SK-N-SH (cell line): ENCODE data around the gene MVB12B. TPM values are rescaled to one million over a fixed set of nuclear protein-coding genes. Genes with fewer than 3 reads are reported as not detected.

Experiments used
- CTCF ChIA-PET: fragments of 300-600, 350-600 bp; formaldehyde crosslinking; extraction: SDS; loops from one replicate; lab custom pipeline; 2021; lab: Yijun Ruan, JAX
- POLR2A ChIA-PET: fragments of 350-600 bp; sonication (Branson Sonifier 250); formaldehyde crosslinking; extraction: SDS; loops from one replicate; lab custom pipeline; 2020; ENCODE audit warnings: antibody characterized with exemption, inconsistent platforms; lab: Yijun Ruan, JAX
- DNase-seq: peaks from one replicate; pipeline ENCODE4 v3.0.0; 2012
- H2AFZ ChIP-seq: fragments of 200-600 bp; sonication (generic); 2 replicates; pipeline ENCODE4 v1.8.1; 2016; ENCODE audit warnings: antibody characterized with exemption, mild to moderate bottlenecking, low read depth
- H3F3A ChIP-seq: fragments of 200-600 bp; sonication (generic); replicated peaks from 2 replicates; pipeline ENCODE3; 2016; ENCODE audit warnings: antibody characterized with exemption, mild to moderate bottlenecking; ENCODE audit not compliant: insufficient read depth
- H3K27ac ChIP-seq, 2 experiments: fragments of 200-500 bp in 1 of 2; fragments of 200-600 bp in 1 of 2; sonication (Bioruptor generic) in 1 of 2; sonication (generic), shearing (Covaris generic) in 1 of 2; 2 replicates each; pipeline versions ENCODE4 v1.5.1 to v1.6.1; 2014 to 2016; ENCODE audit warnings: low read depth in 2 of 2, inconsistent platforms in 1 of 2, low read length in 1 of 2, mild to moderate bottlenecking in 1 of 2, mixed read lengths in 1 of 2
- H3K27me3 ChIP-seq: fragments of 200-600 bp; sonication (generic), shearing (Covaris generic); 2 replicates; pipeline ENCODE4 v1.6.1; 2016; ENCODE audit warnings: mixed run types; ENCODE audit not compliant: insufficient read depth
- H3K36me3 ChIP-seq, 2 experiments: fragments of 200-500 bp in 1 of 2; fragments of 200-600 bp in 1 of 2; sonication (Bioruptor generic) in 1 of 2; sonication (generic) in 1 of 2; replicated peaks in 1 of 2; 2 replicates each; pipeline versions ENCODE3 to v1.5.1; 2014 to 2016; ENCODE audit warnings: low read length in 1 of 2, mild to moderate bottlenecking in 1 of 2; ENCODE audit not compliant: insufficient read depth in 2 of 2, control insufficient read depth in 1 of 2
- H3K4me1 ChIP-seq, 2 experiments: fragments of 200-500 bp in 1 of 2; fragments of 200-600 bp in 1 of 2; sonication (Bioruptor generic) in 1 of 2; sonication (generic), shearing (Covaris generic) in 1 of 2; 2 replicates each; pipeline versions ENCODE4 v1.5.1 to v1.6.1; 2014 to 2016; ENCODE audit warnings: low read depth in 1 of 2, low read length in 1 of 2, mixed run types in 1 of 2; ENCODE audit not compliant: insufficient read depth in 2 of 2, control insufficient read depth in 1 of 2
- H3K4me2 ChIP-seq: fragments of 200-600 bp; sonication (generic), shearing (Covaris generic); 2 replicates; pipeline ENCODE4 v1.6.1; 2017; ENCODE audit warnings: mixed run types
- H3K4me3 ChIP-seq, 2 experiments: fragments of 200-500 bp in 1 of 2; fragments of 200-600 bp in 1 of 2; sonication (Bioruptor generic) in 1 of 2; sonication (generic), shearing (Covaris generic) in 1 of 2; 2 replicates each; pipeline versions ENCODE4 v1.5.1 to v1.8.1; 2014 to 2016; ENCODE audit warnings: low read depth in 2 of 2, inconsistent platforms in 1 of 2, low read length in 1 of 2, mild to moderate bottlenecking in 1 of 2, mixed read lengths in 1 of 2, moderate library complexity in 1 of 2
- H3K79me2 ChIP-seq: fragments of 200-600 bp; sonication (generic); 2 replicates; pipeline ENCODE4 v1.8.1; 2017; ENCODE audit warnings: mild to moderate bottlenecking; ENCODE audit not compliant: insufficient read depth
- H3K9ac ChIP-seq: fragments of 200-600 bp; sonication (generic); 2 replicates; pipeline ENCODE4 v1.6.1; 2017; ENCODE audit warnings: mixed run types
- H3K9me2 ChIP-seq: fragments of 200-600 bp; sonication (generic); 2 replicates; pipeline ENCODE4 v1.6.1; 2017; ENCODE audit warnings: mixed run types
- H3K9me3 ChIP-seq: fragments of 200-600 bp; sonication (generic); 2 replicates; pipeline ENCODE4 v1.6.1; 2017; ENCODE audit warnings: mixed run types, mild to moderate bottlenecking, moderate library complexity
- H4K20me1 ChIP-seq: fragments of 200-600 bp; sonication (generic); 2 replicates; pipeline ENCODE4 v1.6.1; 2017; ENCODE audit warnings: mild to moderate bottlenecking, mixed run types; ENCODE audit not compliant: insufficient read depth
- EP300 ChIP-seq, 2 experiments: IDR thresholded peaks; 2 replicates each; pipeline versions ENCODE4 v1.4.0 to v1.6.1; 2012; ENCODE audit warnings: borderline replicate concordance in 1 of 2, low read depth in 1 of 2, low read length in 1 of 2
- EZH2phosphoT487 ChIP-seq: fragments of 200-600 bp; sonication (generic); IDR thresholded peaks from 2 replicates; pipeline ENCODE4 v1.6.1; 2017; ENCODE audit warnings: low read depth, mixed run types, mild to moderate bottlenecking, antibody characterized with exemption, moderate library complexity, borderline replicate concordance
- FOSL2 ChIP-seq: IDR thresholded peaks from 2 replicates; pipeline ENCODE4 v1.4.0; 2012; ENCODE audit warnings: low read depth, mild to moderate bottlenecking, moderate library complexity, borderline replicate concordance
- FOXM1 ChIP-seq: IDR thresholded peaks from 2 replicates; pipeline ENCODE4 v1.4.0; 2012; ENCODE audit warnings: low read depth, mild to moderate bottlenecking
- GATA2 ChIP-seq: sonication (generic); formaldehyde crosslinking; IDR thresholded peaks from 2 replicates; pipeline ENCODE4 v1.5.0; 2020; ENCODE audit warnings: mild to moderate bottlenecking, missing genetic modification reagents
- NFIC ChIP-seq: IDR thresholded peaks from 2 replicates; pipeline ENCODE4 v1.4.0; 2012; ENCODE audit warnings: borderline replicate concordance
- RAD21 ChIP-seq: IDR thresholded peaks from 2 replicates; pipeline ENCODE4 v1.6.1; 2012; ENCODE audit warnings: mild to moderate bottlenecking, low read length
- RCOR1 ChIP-seq: fragments of 150-350 bp; IDR thresholded peaks from 2 replicates; pipeline ENCODE4 v1.6.1; 2017; ENCODE audit warnings: antibody characterized with exemption, low read length
- YY1 ChIP-seq: IDR thresholded peaks from 2 replicates; pipeline ENCODE4 v1.4.0; 2012; ENCODE audit warnings: low read depth, mild to moderate bottlenecking
- WGBS: methylation state at CpG from one replicate; pipeline ENCODE4 v1.1.6; 2017; ENCODE audit warnings: low lambda C conversion rate; 5-methylcytosine and 5-hydroxymethylcytosine counted together
- polyA plus RNA-seq, 3 experiments: library from polyadenylated mRNA; depleted of rRNA; stranded (reverse); fragments of >200 nt; gene quantifications; 2 replicates each; pipeline ENCODE4 v1.2.3, GENCODE V29; 2012
- TF ChIP-seq, protein P1 (sequence below): fragments of 150-350 bp; IDR thresholded peaks from 2 replicates; pipeline ENCODE4 v1.6.1; 2016; ENCODE audit warnings: mild to moderate bottlenecking, low read depth, low read length
- TF ChIP-seq, protein P2 (sequence below): IDR thresholded peaks from 2 replicates; pipeline ENCODE4 v1.4.0; 2012; ENCODE audit warnings: low read depth, borderline replicate concordance
- TF ChIP-seq, protein P3 (sequence below): IDR thresholded peaks from 2 replicates; pipeline ENCODE4; 2012
- TF ChIP-seq, protein P4 (sequence below): fragments of 150-350 bp; IDR thresholded peaks from 2 replicates; pipeline ENCODE4 v1.6.1; 2017; ENCODE audit warnings: antibody characterized with exemption, low read length, low read depth, borderline replicate concordance

MVB12B gene
- polyA plus RNA-seq, 1 of the 3 experiments (the other 2 are of a cell fraction), result 5.1 TPM

DNA sequence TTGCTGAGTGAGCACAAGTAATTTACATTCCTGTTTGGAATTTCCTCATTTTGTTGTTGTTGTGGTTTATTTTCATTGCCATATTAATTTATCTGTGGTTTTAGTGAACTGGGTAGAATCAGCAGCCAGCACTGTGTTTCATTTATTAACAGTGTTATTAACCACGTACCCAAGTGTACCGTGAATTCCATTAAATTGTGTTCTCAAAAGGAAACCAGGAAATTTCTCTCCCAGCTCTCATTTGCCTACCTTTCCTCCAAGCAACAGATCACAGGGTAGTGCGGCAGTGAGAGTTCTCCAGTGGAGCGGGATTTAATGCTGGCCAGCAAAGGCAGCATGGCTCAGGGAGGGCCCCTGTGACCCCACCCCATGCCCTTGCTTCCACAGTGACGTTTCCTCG is 54.6 kb downstream of the MVB12B start:
- DNase-seq, result no peak
- no peak for TF ChIP-seq EP300 (IDR thresholded peaks at IDR 0.05; ENCODE audit: borderline replicate concordance in 1 of 2, low read depth in 1 of 2, low read length in 1 of 2)
- TF ChIP-seq, protein P1, sequence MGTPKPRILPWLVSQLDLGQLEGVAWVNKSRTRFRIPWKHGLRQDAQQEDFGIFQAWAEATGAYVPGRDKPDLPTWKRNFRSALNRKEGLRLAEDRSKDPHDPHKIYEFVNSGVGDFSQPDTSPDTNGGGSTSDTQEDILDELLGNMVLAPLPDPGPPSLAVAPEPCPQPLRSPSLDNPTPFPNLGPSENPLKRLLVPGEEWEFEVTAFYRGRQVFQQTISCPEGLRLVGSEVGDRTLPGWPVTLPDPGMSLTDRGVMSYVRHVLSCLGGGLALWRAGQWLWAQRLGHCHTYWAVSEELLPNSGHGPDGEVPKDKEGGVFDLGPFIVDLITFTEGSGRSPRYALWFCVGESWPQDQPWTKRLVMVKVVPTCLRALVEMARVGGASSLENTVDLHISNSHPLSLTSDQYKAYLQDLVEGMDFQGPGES, result no peak
- TF ChIP-seq FOXM1, result no peak
- TF ChIP-seq RCOR1, result no peak
- no peak for TF ChIP-seq YY1
- TF ChIP-seq EZH2phosphoT487, result no peak
- TF ChIP-seq, protein P2, sequence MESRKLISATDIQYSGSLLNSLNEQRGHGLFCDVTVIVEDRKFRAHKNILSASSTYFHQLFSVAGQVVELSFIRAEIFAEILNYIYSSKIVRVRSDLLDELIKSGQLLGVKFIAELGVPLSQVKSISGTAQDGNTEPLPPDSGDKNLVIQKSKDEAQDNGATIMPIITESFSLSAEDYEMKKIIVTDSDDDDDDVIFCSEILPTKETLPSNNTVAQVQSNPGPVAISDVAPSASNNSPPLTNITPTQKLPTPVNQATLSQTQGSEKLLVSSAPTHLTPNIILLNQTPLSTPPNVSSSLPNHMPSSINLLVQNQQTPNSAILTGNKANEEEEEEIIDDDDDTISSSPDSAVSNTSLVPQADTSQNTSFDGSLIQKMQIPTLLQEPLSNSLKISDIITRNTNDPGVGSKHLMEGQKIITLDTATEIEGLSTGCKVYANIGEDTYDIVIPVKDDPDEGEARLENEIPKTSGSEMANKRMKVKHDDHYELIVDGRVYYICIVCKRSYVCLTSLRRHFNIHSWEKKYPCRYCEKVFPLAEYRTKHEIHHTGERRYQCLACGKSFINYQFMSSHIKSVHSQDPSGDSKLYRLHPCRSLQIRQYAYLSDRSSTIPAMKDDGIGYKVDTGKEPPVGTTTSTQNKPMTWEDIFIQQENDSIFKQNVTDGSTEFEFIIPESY, result no peak
- no peak for TF ChIP-seq RAD21
- no peak for TF ChIP-seq NFIC
- no peak for TF ChIP-seq FOSL2
- TF ChIP-seq, protein P3, sequence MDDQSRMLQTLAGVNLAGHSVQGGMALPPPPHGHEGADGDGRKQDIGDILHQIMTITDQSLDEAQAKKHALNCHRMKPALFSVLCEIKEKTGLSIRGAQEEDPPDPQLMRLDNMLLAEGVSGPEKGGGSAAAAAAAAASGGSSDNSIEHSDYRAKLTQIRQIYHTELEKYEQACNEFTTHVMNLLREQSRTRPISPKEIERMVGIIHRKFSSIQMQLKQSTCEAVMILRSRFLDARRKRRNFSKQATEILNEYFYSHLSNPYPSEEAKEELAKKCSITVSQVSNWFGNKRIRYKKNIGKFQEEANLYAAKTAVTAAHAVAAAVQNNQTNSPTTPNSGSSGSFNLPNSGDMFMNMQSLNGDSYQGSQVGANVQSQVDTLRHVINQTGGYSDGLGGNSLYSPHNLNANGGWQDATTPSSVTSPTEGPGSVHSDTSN, result no peak
- TF ChIP-seq, protein P4, sequence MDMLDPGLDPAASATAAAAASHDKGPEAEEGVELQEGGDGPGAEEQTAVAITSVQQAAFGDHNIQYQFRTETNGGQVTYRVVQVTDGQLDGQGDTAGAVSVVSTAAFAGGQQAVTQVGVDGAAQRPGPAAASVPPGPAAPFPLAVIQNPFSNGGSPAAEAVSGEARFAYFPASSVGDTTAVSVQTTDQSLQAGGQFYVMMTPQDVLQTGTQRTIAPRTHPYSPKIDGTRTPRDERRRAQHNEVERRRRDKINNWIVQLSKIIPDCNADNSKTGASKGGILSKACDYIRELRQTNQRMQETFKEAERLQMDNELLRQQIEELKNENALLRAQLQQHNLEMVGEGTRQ, result no peak
- no peak for TF ChIP-seq GATA2 (CRISPR knock-in tag)
- TF ChIP-seq, all 33 proteins: peak for 0
- no peak overlapping the region for H3K27ac ChIP-seq
- no peak overlapping the region for H2AFZ ChIP-seq
- peaks cover 8 to 10% of the 10 kb centered on the region in 2 experiments; a peak in 2 of 4 replicates for H3K4me1 ChIP-seq
- H3K4me3 ChIP-seq, result no peak overlapping the region
- H3K4me2 ChIP-seq, result no peak overlapping the region
- no peaks in the 10 kb centered on the region for H3K27me3 ChIP-seq
- H3K79me2 ChIP-seq, result no peaks in the 10 kb centered on the region
- H3F3A ChIP-seq, result no peaks in the 10 kb centered on the region
- H3K9me2 ChIP-seq, result no peaks in the 10 kb centered on the region
- CTCF ChIA-PET, result interaction anchor here (1.1 to 6.8 kb wide), 2 partner anchors 17 to 110 kb away, joined by 3 to 43 read pairs; no protein-coding TSS in a partner anchor
- peaks cover 0 to 5% of the 10 kb centered on the region in 2 experiments for H3K36me3 ChIP-seq
- H3K9me3 ChIP-seq, result no peaks in the 10 kb centered on the region
- POLR2A ChIA-PET, result no interaction called here
- H3K9ac ChIP-seq, result no peak overlapping the region
- 97% methylated on average over 6 of the region's 6 CpGs for WGBS
- H4K20me1 ChIP-seq, result no peaks in the 10 kb centered on the region
